Bladder microvascular endothelial cell (primary cell): ENCODE results near the gene ERCC6. TPM values are rescaled to one million over a fixed set of nuclear protein-coding genes. Genes with fewer than 3 reads are reported as not detected.

Source experiments
- total RNA-seq: library from RNA; depleted of rRNA; stranded (reverse); fragments of >200 nt; gene quantifications from 2 replicates; pipeline ENCODE4 v1.2.3, GENCODE V29; 2014

ERCC6 gene
- 7.3 and 19.8 TPM in 2 replicates for total RNA-seq

DNA sequence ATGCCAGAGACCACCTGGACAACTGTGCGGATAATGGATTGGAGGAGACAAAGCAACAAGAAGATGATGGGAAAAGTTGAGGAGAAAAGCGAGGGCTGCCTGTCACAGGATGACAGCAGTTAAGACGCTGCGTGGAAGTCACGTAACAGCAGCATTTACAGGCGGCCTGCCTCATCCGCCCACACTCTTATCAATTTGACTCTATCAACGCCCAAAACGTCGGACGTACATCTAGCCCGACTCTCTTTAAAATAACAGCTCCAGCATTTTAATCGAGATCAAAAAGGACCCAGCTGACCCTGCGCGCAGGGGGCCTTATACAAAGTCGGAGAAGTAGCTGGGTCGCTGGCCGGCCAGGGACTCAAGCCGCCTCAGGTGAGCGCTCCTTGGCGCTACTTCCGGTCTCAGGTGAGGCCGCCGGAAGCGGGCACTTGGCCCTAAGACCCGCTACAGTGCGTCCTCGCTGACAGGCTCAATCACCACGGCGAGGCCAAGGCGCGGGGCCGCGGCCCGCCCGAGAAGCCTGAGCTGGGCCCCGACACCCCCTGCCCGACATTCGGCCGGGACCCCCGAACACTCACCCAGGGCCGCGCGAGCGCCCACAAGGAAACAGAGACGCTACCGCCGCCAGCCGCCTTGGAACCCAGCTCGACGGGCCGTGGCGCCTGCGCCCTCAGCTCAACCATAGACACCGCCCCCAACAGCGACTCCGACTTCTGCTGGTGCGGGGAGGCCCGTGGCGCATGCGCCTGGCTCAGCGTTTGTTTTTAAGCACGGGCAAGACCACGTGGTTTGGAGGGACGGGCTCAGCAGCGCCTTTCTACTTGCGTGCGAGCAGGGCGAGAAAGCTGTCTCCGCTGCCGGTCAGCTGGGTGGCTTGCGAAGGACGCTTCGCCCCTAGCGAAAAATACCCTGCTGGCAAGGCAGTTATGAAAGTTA, at the start of gene ERCC6:
TSS of gene ERCC6 (minus strand) at position 741 of the 939 bp plus-strand sequence.

Other genes starting within 250 kb of the ERCC6 start
- gene C10orf71, start 240.0 kb downstream of the ERCC6 start, total RNA-seq, result not detected in 2 replicates
- not detected in 2 replicates for gene DRGX, start 143.0 kb downstream of the ERCC6 start, total RNA-seq
- not detected in 2 replicates for gene SLC18A3, start 71.2 kb upstream of the ERCC6 start, total RNA-seq
- gene CHAT, start 74.9 kb upstream of the ERCC6 start, total RNA-seq, result not detected in 2 replicates
- not detected in 2 replicates for gene C10orf53, start 140.5 kb upstream of the ERCC6 start, total RNA-seq
- 0.16 and 0.25 TPM in 2 replicates for gene OGDHL, start 223.2 kb upstream of the ERCC6 start, total RNA-seq